Hepatocyte (in vitro differentiated cells): ENCODE results near the gene DCTN2.

Source experiments
- CTCF ChIP-seq: fragments of 200-600 bp; sonication (generic); IDR thresholded peaks from 2 replicates; pipeline ENCODE4 v1.5.1; 2016; ENCODE audit warnings: antibody characterized with exemption, mild to moderate bottlenecking; ENCODE audit not compliant: poor library complexity
- EZH2 ChIP-seq: fragments of 200-600 bp; sonication (generic); IDR thresholded peaks from 2 replicates; pipeline ENCODE4 v1.6.1; 2016; ENCODE audit warnings: antibody characterized with exemption, mild to moderate bottlenecking, borderline replicate concordance
- EZH2phosphoT487 ChIP-seq: fragments of 200-600 bp; sonication (generic); IDR thresholded peaks from one replicate; pipeline ENCODE4 v1.6.1; 2018; ENCODE audit warnings: antibody characterized with exemption, mild to moderate bottlenecking, low read depth, moderate library complexity; ENCODE audit not compliant: unreplicated experiment, severe bottlenecking

DNA sequence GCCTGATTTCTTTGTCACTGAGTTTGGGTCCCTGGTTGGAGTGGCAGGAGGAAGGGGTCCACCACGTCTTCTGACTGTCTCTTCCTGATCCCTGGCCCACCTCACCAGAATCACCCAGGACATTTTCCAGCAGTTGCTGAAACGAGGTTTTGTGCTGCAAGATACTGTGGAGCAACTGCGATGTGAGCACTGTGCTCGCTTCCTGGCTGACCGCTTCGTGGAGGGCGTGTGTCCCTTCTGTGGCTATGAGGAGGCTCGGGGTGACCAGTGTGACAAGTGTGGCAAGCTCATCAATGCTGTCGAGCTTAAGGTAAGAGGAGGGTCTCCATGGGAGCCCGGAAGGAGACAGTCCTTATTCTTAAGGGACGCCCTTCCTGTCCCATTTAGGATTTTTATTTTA lies 46.8 kb downstream of the DCTN2 start:
- no peak for TF ChIP-seq CTCF
- TF ChIP-seq EZH2phosphoT487 = no peak
- no peak for TF ChIP-seq EZH2
